NCI-H128 (cell line): ENCODE data around the gene MYO7B.

Source experiments
- DNase-seq: peaks from one replicate; lab custom pipeline; 2025; ENCODE audit not compliant: unreplicated experiment; lab: John Stamatoyannopoulos, UW

Gene MYO7B

DNA sequence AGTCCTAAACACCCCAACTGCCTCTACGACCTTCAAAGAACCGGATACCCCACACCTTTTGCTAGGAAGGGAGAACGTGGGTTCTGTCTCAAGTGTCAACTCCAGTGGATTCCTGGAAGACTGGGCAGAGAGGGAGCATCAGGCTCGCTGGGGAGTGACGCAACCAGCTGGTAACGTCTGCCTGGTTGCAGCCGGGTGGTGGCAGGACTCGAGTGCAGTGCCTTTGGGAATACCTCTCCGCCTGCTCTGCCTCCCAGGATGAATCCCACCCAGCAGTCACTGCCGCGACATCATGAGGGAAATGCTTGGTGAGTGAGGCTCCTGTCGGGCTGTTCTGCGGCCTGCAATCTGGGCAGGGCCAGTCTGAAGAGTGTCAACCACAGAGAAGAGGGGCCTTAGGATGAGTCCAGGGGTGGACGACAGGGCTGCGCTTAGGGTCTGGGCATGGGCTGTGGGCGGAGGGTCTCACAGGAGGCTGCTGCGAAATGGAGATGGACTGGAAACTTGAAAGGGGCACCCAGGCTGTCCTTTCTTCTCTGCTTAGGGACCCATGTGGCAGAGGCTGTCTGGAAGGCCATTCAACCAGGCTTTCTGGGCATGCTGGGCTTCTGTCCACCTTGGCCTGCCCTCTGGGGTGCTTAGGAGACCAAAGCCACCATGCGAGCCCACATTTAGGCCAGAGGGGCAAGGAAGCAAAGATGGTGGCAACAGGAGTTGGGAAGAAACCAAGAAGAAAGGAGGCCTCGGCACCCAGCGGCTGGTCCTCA, 123.3 kb downstream of the MYO7B start:
- DNase-seq: no peak

DNA sequence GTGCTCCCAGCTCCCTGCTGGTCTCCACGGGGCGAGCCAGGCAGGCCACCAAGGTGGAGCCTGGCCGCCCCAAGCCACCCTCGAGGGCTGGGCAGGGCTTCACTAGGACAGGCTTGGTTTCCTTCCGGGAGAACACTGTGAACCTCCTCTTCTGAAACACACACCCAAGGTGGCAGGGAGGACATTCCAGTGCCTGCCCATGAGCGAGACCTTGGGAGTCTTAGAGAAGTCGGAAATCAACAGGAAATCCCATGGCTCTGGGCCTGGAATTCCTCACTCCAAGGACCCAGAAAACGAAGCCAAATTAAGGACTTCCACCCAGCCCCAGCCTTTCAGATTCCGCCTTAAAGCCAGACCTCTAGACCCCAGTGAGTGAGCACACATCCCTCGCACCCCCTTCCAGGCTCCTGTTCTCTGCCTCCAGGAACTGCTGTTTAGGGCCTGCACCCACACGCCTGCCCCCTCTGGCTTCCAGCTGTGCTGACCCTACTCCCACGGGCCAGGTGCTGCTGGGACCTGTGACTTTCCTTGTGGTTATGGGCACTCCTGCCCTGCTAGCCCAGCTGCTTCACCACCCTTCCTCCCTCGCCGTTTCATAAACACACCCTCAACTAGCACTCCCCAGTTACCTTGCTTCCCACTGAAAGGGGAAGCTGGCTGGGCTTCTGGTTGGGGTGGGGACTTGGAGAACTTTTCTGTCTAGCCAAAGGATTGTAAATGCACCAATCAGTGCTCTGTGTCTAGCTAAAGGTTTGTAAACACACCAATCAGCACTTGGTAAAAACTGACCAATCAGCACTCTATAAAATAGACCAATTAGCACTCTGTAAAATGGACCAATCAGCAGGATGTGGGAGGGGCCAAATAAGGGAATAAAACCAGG, 124.2 kb downstream of the MYO7B start:
- DNase-seq: no peak

DNA sequence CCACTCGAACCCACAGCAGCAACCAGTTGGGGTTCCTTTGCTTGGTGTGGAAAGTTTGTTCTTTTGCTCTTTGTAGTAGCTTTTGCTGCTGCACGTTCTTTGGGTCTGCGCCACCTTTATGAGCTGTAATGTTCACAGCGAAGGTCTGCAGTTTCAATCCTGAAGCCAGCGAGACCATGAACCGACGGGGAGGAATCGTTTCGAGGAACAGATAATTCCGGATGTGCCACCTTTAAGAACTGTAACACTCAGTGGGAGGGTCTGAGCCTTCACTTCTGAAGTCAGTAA, 124.8 kb downstream of the MYO7B start:
- DNase-seq: no peak

DNA sequence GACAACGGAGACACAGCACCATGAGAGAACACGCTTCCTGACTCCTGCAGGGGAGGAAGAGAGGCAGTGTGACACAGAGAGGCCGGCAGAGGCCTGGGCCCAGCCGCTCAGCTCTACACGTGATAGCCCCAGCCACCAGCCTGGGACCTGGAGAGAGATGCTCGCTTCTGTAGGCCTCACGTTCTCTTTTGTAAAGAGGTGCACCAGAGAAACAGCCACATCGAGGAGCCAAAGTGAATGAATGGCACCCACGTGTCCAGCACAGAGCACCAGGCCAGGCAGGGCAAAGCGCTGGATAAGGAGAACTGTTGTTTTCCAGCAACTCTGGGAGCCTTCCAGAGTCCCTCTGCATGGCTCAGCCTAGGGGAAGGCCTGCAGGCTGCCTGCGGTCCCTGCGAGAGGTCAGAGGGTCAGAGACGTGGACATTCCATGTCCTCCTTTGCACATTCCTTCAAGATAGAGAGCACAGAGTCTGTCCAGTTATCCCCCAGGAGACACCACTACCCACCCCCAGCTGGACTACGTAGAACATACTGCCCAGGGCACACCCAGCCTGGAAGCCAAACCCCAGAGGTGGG, 125.7 kb downstream of the MYO7B start:
- no peak for DNase-seq

DNA sequence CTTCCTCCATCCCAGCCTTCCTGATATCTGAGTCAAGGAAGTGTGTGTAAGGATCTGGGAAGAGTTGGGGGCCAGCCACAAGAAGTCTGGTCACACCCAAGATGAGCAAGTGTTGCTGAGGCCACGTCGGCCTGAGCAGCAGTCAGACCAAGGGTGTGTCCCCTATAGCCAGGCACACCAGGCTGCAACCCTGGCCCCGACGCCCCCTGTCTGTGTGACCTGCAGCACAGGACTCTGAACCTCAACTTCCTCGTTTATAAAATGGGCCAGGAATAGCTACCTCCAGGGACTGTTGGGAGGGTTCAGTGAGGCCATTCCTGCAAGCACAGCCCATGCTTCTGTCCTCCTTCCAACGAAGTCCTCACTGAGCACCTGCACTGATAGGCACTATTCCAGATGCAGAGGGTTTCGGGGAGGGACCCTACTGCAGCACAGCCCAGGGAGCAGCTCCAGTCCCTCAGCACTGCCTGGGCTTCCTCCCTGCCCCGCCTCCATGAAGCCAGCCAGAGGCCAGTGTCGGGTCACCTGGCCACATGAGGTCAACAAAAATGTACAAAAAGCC, 126.5 kb downstream of the MYO7B start:
- DNase-seq: no peak

DNA sequence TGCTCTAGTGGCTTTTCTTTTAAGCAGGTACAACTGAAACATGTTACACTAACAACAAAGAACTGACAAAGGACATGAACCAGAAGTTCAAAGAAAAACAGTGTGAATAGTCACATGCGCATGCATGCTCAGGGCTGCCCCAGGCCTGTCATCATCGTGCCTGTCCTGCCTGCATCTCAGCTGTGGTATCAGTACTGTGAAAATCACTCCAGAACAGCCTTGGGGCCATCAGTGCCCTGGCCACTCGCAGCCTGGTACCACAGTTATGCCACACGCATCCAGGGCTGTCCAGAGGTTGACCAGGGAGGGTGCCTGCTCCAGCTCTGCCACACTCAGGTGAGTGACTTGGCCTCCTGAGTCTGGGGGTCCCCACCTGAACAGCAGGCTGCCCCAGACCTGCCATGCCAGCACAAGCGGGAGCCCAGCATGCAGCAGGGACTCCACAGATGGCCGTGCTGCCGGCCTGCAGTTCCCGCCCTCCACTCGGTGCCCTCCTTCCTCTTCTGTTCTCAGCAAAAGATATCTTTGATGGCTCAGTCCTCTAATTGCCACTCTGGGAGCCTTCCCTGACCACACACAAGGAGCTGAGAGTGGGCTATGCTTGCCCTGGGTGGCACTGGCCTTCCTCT, 127.6 kb downstream of the MYO7B start:
- DNase-seq: no peak

DNA sequence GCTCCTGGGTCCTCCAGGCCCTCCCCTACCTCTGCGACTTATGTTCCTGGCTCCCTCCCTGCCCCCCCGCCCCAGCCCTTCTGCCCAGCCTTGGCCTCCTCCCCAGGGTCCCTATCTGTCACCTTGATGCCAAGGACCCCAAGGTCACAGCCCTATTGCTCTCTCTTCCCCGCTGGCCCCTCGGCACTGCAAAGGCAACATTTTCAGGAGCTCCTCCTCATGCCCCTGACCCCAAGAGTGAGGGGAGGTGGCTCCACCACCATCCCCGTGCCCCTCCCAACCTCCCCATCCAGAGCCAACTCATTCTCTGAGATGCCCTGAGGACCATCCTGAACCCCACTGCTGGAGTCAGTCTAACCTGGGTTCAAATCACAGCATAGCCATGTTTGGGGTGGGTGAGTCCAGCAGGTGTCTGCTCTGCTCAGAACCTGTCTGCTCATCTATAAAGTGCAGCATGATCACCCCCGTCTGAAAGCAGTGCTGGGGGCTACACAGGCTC, 128.1 kb downstream of the MYO7B start:
- no peak for DNase-seq

DNA sequence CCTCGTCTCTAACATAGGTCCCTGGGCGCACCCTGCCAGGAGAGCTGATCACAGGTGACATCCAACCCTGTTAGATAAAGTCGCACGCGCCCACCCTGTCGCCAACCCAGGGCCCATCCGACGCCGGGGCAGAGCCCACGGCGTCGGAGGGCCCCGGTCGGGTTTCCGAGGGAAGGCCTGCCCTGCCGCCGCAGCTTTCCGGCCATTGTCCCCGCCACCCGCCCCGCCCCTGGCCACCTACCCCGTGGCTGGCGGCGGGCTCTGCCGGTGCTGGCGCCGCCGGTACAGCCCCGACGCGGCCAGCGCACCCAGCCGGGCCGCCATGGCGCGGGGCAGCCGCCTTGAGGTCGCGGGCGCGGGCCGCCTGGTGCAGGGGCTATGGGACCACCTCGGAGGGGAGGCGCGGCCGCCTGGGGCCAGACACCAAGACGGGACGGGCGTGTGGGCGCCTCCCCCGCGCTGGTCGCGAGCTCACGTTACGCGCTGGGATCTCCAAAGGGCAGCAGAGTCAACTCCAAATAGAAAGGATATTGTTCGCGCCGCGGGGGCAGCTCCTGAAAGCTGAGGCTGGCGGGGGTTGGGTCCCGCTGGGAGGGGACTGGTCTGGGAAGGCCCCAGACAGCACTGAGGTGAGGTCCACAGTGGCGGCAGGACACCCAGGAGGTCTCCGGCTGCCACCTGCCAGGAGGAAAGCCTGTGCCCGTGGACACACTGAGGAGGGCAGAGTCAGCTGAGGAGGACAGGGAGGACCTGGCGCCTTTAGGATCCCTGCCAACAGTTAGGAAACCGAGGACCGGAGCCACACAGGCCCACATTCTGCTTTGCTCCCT, 128.8 kb downstream of the MYO7B start:
- no peak for DNase-seq

DNA sequence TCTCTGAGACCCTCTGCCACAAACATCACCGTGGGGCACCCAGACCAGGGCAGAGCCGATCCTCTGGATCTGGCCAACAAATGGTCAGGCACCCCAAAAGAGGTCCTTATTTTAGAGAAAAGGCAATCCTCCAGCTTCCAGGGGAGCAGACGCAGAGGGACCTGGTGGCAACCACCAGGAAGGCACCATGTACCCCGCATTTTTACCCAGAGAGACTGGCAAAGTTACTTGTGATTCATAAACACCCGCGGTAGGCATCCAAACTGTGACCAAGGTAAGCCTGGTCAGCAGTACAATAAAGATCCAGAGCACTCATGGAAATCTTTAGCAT, 129.4 kb downstream of the MYO7B start:
- no peak for DNase-seq

DNA sequence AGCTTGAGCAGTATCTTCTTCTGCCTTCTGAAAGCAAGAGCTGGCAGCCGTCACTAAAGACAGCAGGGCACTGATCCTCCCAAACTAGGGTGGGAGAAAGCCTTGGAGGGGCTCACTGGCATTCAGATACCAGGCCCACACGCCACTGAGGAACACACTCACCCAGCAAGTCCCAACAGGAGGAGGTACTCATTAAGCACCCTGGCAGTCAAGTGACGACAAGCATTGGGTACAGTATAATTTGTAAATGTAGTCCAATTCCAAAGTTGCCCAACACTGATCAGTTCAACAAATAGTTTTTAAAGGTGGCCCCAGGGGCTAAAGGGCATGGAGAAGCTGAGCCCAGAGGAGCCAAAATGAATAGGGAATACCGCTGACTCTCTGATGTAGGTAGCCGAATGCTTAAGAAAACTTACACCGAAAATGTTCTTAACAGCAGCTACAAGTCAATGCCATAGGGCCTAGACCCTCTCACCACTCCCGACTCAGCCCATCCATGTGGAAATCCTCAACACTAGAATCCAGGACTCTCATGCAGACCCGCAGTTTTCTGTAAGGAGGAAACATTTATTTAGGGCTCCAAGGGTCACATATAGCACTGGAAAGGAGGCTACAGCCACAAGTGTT, 129.9 kb downstream of the MYO7B start:
- no peak for DNase-seq

DNA sequence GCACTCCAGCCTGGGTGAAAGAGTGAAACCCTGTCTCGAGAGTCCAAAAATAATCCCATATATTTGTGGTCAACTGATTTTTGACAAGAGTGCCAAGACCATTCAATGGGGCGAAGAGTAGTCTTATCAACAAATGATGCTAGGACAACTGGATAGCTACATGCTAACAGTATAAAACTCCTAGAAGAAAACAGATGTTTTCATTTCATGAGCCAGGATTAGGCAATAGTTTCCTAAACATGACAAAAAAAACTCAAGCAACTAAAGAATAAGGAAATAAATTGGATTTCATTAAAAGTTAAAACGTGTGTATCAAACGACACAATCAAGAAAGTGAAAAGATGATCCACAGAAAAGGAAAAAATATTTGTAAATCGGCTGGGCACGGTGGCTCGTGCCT, 133.6 kb downstream of the MYO7B start:
- no peak for DNase-seq

DNA sequence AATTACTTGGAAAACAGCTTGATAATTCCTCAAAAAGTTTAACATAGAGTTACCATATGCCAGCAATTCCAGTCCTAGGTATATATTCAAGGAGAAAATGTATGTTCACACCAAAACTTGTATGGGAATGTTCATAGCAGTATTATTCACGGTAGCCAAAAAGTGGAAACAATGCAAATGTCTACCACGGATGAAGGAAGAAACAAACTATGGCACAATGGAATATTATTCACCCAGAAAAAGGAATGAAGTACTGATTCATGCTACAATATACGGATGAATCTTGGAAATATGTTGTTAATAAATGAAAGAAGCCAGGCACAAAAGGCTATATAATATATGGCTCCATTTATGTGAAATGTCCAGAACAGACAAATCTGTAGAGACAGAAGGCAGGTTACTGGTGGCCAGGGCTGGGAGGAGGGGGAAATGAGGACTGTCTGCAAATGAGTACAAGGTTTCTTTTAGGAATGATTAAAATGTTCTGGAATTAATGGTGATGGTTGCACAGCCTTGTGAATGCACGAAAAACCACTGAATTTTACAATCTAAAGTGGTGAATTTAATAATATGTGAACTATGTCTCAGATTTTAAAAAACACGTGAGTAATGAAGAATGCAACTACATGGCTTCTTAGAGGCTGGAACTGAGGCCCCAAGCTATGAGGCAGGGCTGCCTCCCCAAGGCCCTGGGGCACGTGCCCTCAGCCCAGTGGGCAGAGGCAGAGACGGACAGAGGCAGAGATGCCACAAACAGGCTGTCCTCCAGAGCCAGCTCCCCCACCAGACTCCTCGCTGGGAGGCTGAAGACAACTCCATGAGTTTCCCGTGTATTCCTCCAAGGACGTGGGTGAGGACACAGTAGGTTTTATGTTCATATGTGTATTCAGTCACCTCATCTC, 134.8 kb downstream of the MYO7B start:
- DNase-seq: no peak

DNA sequence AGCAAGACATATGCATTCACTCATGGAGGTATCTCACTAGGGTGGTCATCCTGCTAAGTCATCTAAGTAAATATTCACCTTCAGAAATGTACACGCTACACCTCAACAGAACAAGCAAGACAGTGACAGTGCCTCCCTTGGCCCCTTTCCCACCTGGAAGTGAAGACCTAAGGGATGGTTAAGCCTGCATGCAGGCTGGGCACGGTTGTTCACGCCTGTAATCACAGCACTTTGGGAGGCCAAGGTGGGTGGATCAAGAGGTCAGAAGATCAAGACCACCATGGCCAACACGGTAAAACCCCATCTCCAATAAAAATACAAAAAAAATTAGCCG, 135.4 kb downstream of the MYO7B start:
- no peak for DNase-seq

DNA sequence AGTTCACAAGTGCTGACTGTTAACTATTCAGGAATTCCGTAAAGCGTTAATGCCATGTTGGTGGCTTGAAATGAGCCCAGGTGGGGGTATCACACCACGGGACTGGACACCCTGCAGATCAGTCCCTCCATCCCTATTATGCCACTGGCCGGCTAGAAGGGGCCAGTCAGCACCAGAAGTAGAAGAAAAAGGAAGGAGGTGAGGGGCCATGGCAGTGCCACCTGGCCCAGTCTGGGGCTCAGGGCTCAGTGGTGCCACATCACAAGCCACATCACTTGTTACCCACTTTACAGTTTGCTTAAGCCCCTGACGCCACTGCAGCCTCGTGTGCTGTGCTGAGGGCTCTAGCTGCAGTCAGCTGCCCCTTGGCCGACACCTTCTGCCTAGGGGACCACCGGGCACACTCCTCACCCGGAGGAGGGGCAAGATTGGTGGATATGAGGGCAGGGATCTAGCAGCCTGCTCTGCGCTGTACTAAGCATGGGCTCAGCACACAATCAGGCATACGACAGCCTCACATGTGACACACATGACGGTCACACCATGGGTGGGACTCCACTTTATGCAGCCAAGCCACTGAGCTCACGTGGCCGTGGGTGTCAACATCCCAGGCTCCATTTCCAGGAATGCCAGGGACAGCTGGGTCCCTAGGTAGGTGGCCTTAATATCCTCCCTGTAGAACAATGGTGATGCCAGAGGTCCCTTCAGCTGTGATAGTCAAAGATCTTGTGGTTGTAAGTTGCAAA, 136.2 kb downstream of the MYO7B start:
- no peak for DNase-seq

DNA sequence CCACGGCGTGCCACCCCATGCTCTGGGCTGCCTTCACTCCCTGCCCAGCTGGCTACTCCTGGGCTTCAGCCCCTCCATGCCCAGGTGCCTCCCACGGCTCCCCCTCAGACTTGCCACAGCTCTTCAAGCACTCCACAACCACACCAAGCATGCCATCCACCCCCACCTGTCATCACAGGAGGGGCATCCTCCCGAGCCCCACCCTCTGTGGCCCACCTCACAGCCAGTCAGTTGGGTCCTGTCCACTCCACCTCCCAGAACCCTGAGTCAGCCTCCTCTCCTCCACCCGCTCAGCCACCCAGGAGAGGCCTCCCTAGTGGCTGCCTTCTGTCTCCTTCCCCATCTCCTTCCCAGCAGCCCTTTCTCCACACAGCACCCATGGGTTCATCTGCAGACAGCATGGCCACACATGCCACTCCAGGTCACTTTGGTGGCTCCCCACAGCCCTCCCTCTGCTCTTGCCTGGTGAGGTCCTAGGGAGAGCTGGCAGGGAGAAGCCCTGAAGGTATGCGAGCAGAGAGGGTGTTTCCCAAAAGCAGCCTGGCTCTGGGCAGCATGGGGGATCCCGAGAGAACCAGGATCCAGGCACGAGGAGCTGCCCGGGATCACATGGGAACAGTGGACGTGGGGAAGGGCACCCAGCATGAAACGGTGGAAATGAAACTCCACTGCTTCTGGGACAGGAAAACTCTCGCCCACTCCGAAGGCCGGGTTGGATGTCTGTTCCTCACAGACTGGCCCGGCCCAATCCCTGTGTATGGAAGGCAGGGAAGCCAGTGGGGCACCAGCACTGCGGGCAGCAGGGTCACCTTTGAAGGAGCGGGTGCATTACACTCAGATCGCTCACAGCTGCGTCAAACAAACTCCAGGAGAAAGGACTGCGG, 137.1 kb downstream of the MYO7B start:
- no peak for DNase-seq

DNA sequence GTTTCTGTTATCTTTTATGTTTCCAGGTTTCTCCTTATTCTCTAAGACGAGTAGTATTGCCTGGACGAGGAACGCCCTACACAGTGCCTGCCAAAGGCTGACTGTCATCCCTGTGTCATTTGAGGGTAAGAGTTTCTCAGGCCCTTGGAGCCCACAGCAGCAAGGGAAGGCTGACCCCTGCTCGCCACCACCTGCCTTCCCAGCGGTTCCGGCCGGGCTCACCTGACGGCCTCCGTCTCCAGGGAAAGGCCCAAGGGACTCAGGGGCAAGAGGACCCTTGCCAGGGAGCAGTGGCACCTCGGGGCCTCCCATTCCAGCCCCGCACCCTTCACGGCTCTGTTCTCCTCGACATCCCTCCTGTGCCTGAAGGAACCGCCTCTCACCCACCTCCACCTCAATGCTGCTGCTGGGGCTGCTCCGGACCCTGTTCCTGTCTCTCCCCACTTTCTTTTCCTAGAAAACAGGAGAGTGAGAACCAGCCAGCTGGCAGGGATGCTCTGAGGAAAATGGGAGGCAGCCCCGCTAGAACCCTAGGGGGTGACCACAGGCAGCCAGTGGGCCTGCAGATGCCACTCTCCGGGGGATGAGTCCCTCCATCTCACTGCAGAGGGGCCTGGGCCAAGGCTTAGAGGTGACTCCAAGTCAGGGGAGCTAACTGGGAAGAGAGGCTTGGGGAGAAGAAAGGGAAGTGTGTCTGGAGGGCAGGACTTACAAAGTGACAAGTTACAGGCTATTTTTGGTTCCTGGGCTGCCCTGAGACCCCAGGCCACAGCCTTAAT, 138.0 kb downstream of the MYO7B start:
- no peak for DNase-seq
